Gastrocnemius medialis (tissue), 4 donors: ENCODE data around the gene ZNF579.

Experiments
- CTCF ChIP-seq, 5 experiments: fragments of 450-650 bp in 3 of 5; fragments of 200-600 bp in 2 of 5; sonication (generic) in 2 of 5; IDR thresholded peaks in 4 of 5; conservative IDR thresholded peaks in 1 of 5; 1 replicate in 4 of 5; 2 replicates in 1 of 5; pipeline ENCODE4 v1.5.1; 2016 to 2019; ENCODE audit warnings: antibody characterized with exemption in 5 of 5, mild to moderate bottlenecking in 3 of 5, moderate library complexity in 3 of 5
- POLR2A ChIP-seq, 2 donors: fragments of 450-650 bp; IDR thresholded peaks; one replicate each; pipeline ENCODE4 v1.6.1; 2017; ENCODE audit warnings: antibody characterized with exemption in 2 of 2, mild to moderate bottlenecking in 2 of 2, moderate library complexity in 2 of 2

- TF ChIP-seq CTCF (IDR thresholded peaks at IDR 0.05 in 4 of 5, conservative IDR thresholded peaks at IDR 0.05 in 1 of 5): no peak
- no peak for TF ChIP-seq POLR2A (IDR thresholded peaks at IDR 0.05)
Observed at GRCh38 chr19:55530996-55531395, 49.7 kb downstream of the ZNF579 start.
